ENCODE results near the gene MAT2B. TPM values are rescaled to one million over a fixed set of nuclear protein-coding genes. Genes with fewer than 3 reads are reported as not detected.

MAT2B gene
- total and polyA plus RNA-seq, 4 donors, result 34.5 to 69.7 (median 52.6) TPM

DNA sequence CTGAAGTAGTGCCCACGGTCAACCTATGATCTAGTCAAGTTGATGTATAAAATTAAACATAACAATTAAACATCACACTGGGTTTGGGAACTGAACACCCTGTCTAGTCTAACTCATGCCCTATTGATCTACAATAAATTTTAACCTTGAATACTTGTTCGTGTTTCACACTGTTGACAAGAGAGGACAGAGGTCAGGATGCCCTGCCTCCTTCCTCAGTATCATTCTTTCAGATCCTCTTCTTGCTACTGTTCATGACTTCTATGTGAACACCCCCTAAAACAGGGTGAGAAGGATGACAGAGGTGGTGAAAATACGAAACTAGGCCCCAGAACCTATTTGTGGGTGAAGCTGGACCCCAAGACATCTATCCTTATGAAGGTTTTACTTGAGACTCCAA is 8.1 kb upstream of the MAT2B start:
- Histone ChIP-seq H3K27ac (ENCODE audit: low read depth in 1 of 2, low read length in 1 of 2) (no peak overlapping the region), H3K27me3 (ENCODE audit: control insufficient read depth in 3 of 3, insufficient read depth in 3 of 3, low read length in 2 of 3) (no peaks in the 10 kb centered on the region)
- 94% methylated on average over 3 of the region's 3 CpGs for WGBS, 2 donors

DNA sequence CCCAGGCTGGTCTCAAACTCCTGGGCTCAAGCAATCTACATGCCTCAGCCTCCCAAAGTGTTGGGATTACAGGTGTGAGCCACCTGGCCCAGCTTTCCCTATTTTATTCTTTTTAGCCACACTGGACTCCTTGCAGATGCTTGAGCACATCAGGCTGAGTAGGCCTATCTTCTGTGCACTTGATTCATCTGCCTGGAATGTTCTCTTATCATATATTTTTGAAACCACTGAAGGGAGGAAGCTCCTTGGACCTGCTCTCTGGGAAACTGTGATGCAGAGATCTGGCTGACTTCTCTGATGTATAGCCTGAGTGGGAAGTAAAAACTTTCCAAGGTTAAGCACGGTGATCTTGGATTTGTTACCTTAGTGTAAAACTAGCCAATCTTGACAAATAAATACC is 6.5 kb upstream of the MAT2B start:
- WGBS, 2 donors, result 90 to 92% methylated on average over 1 of the region's 1 CpG
- Histone ChIP-seq H3K4me3 (no peak overlapping the region), H3K36me3 (ENCODE audit: control insufficient read depth in 4 of 4, insufficient read depth in 4 of 4, low read length in 4 of 4) (no peaks in the 10 kb centered on the region), H3K27ac (ENCODE audit: low read depth in 1 of 2, low read length in 1 of 2) (no peak overlapping the region), H3K27me3 (ENCODE audit: control insufficient read depth in 3 of 3, insufficient read depth in 3 of 3, low read length in 2 of 3) (no peaks in the 10 kb centered on the region), H3K4me1 (ENCODE audit: control insufficient read depth in 5 of 5, insufficient read depth in 5 of 5, low read length in 5 of 5) (peaks cover 0 to 10% (median 3%) of the 10 kb centered on the region in 5 donors), H3K9me3 (ENCODE audit: control insufficient read depth in 4 of 4, insufficient read depth in 3 of 4, low read length in 3 of 4) (peaks cover 0 to 3% (median 0%) of the 10 kb centered on the region in 4 donors), H3K9ac (ENCODE audit: insufficient read depth in 1 of 2, low read length in 2 of 2) (no peak overlapping the region)
- ATAC-seq (ENCODE audit: insufficient read depth, low FRiP score), result no peak
- TF ChIP-seq CTCF (IDR thresholded peaks at IDR 0.05; ENCODE audit: control extremely low read depth, extremely low read depth), result no peak
- no peak for DNase-seq

More for the DNA sequence above, 8.1 kb upstream of the MAT2B start:
- H3K36me3 ChIP-seq (ENCODE audit: control insufficient read depth in 4 of 4, insufficient read depth in 4 of 4, low read length in 4 of 4), result peaks cover 0 to 2% (median 0%) of the 10 kb centered on the region in 4 donors
- no peak for TF ChIP-seq CTCF (IDR thresholded peaks at IDR 0.05; ENCODE audit: control extremely low read depth, extremely low read depth)
- DNase-seq, result no peak
- H3K9me3 ChIP-seq (ENCODE audit: control insufficient read depth in 4 of 4, insufficient read depth in 3 of 4, low read length in 3 of 4), result peaks cover 0 to 3% (median 0%) of the 10 kb centered on the region in 4 donors
- no peak overlapping the region for H3K4me3 ChIP-seq
- H3K4me1 ChIP-seq (ENCODE audit: control insufficient read depth in 5 of 5, insufficient read depth in 5 of 5, low read length in 5 of 5), result peaks cover 0 to 3% (median 0%) of the 10 kb centered on the region in 5 donors
- no peak overlapping the region for H3K9ac ChIP-seq (ENCODE audit: insufficient read depth in 1 of 2, low read length in 2 of 2)
- no peak for ATAC-seq (ENCODE audit: insufficient read depth, low FRiP score)

DNA sequence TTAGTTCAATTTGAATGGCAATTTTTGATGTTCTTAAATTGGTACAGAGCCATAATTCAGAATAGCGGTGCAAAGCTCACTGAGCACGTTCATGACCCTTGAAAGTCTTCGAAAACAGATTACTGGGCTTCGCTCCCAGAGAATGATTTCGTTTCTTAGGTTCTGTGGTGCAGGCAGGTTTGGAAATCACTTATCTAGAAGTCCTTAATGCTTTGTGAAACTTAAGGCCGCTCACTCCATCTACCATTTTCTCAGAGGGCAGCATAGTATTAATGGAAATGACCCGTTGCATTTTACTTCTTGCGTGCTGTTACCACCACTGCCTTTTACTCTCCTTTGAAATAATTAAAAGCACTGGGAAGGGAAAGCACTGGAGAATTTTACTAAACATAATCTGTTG is 2.9 kb upstream of the MAT2B start:
- peak in 1 of 3 donors; percentile 41 for DNase-seq

More for the DNA sequence above, 2.9 kb upstream of the MAT2B start:
- H3K9ac ChIP-seq (ENCODE audit: insufficient read depth in 1 of 2, low read length in 2 of 2), result peak overlapping the region in 1 of 2 donors; percentile 93
- no peaks in the 10 kb centered on the region for H3K27me3 ChIP-seq (ENCODE audit: control insufficient read depth in 3 of 3, insufficient read depth in 3 of 3, low read length in 2 of 3)
- peak overlapping the region; percentile 59 to 97 for H3K27ac ChIP-seq (ENCODE audit: low read depth in 1 of 2, low read length in 1 of 2)
- no peak overlapping the region for H3K4me3 ChIP-seq
- ATAC-seq (ENCODE audit: insufficient read depth, low FRiP score), result no peak
- H3K36me3 ChIP-seq (ENCODE audit: control insufficient read depth in 4 of 4, insufficient read depth in 4 of 4, low read length in 4 of 4), result no peaks in the 10 kb centered on the region
- WGBS, 2 donors, result 57 to 70% methylated on average over 8 of the region's 8 CpGs
- H3K9me3 ChIP-seq (ENCODE audit: control insufficient read depth in 4 of 4, insufficient read depth in 3 of 4, low read length in 3 of 4), result no peaks in the 10 kb centered on the region
- H3K4me1 ChIP-seq (ENCODE audit: control insufficient read depth in 5 of 5, insufficient read depth in 5 of 5, low read length in 5 of 5), result peaks cover 0 to 32% (median 3%) of the 10 kb centered on the region in 5 donors
- TF ChIP-seq CTCF (IDR thresholded peaks at IDR 0.05; ENCODE audit: control extremely low read depth, extremely low read depth), result no peak

Data from lung (tissue), 12 donors.